Right atrium auricular region (tissue), 2 donors: ENCODE data around the gene ASIC2. TPM values are rescaled to one million over a fixed set of nuclear protein-coding genes. Genes with fewer than 3 reads are reported as not detected.
A peak's percentile ranks its signal among the peaks of the same experiment; 100 is the strongest.

Source experiments
- DNase-seq: peaks from one replicate; pipeline ENCODE4 v3.0.0-alpha.2; 2019; ENCODE audit warnings: low spot score
- H3K27ac ChIP-seq, 2 donors: fragments of 200-600 bp; sonication (generic); 1 replicate in 1 of 2; 2 replicates in 1 of 2; pipeline ENCODE4 v1.5.1; 2016 to 2019
- H3K27me3 ChIP-seq, 2 donors: fragments of 200-600 bp; sonication (generic); one replicate each; pipeline versions ENCODE4 v1.5.1 to v1.6.0; 2017 to 2019
- H3K36me3 ChIP-seq: fragments of 200-600 bp; sonication (generic); one replicate; pipeline ENCODE4 v1.5.1; 2016
- H3K4me1 ChIP-seq, 2 donors: fragments of 200-600 bp; sonication (generic); one replicate each; pipeline versions ENCODE4 v1.5.1 to v1.6.0; 2017 to 2019
- H3K4me3 ChIP-seq, 2 donors: fragments of 200-600 bp; sonication (generic); 1 replicate in 1 of 2; 2 replicates in 1 of 2; pipeline ENCODE4 v1.5.1; 2017 to 2019; ENCODE audit warnings: mild to moderate bottlenecking in 1 of 2, moderate library complexity in 1 of 2
- H3K9me3 ChIP-seq, 2 donors: fragments of 200-600 bp; sonication (generic); one replicate each; pipeline ENCODE4 v1.5.1; 2019
- CTCF ChIP-seq, 2 donors: fragments of 200-600 bp; sonication (generic); IDR thresholded peaks; one replicate each; pipeline ENCODE4 v1.5.1; 2019; ENCODE audit warnings: antibody characterized with exemption in 2 of 2
- total RNA-seq, 2 donors: library from RNA; depleted of rRNA; stranded (reverse); fragments of >200 nt; gene quantifications; one replicate each; pipeline ENCODE4 v1.1.0, GENCODE V29; 2016

Gene ASIC2
- total RNA-seq, 2 donors from 2014 or later: 0.75 TPM; not detected in 1

DNA sequence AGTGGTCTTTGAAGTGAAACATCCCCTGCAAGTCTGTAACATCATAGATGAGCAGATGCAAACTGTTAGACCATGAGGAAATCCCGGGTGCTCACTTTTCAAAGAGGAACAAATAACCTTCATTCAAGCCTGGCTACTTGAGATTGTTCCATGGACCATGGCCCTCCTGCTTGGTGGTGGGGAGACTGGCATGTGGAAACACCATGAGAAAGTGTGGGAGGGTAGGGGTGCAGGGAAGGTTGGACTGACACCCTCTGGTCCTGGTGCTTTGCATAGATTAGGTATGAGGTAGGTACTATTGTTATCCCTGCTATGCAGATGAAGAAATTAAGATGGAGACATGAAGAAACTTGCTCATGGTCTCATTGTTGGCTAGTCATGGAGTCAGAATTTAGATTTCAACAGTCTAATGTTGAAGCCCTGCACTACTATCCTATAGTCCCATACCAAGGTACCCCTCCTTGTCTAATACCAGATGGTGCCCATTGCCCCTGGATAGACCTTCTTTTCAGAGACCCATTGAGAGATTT, 242.4 kb downstream of the ASIC2 start:
- H3K27ac ChIP-seq: no peak overlapping the region
- TF ChIP-seq CTCF (IDR thresholded peaks at IDR 0.05): no peak
- H3K9me3 ChIP-seq: no peaks in the 10 kb centered on the region
- no peaks in the 10 kb centered on the region for H3K4me1 ChIP-seq
- no peaks in the 10 kb centered on the region for H3K27me3 ChIP-seq
- no peaks in the 10 kb centered on the region for H3K36me3 ChIP-seq
- no peak overlapping the region for H3K4me3 ChIP-seq
- DNase-seq: no peak

GRCh38 chr17:33049781-33050414, 243.2 kb downstream of the ASIC2 start:
- Histone ChIP-seq H3K27me3 (no peaks in the 10 kb centered on the region), H3K4me3 (no peak overlapping the region), H3K4me1 (no peaks in the 10 kb centered on the region), H3K27ac (no peak overlapping the region), H3K9me3 (no peaks in the 10 kb centered on the region), H3K36me3 (no peaks in the 10 kb centered on the region)
- peak; percentile 58 for DNase-seq
- TF ChIP-seq CTCF (IDR thresholded peaks at IDR 0.05): peak; percentile 59 to 69

DNA sequence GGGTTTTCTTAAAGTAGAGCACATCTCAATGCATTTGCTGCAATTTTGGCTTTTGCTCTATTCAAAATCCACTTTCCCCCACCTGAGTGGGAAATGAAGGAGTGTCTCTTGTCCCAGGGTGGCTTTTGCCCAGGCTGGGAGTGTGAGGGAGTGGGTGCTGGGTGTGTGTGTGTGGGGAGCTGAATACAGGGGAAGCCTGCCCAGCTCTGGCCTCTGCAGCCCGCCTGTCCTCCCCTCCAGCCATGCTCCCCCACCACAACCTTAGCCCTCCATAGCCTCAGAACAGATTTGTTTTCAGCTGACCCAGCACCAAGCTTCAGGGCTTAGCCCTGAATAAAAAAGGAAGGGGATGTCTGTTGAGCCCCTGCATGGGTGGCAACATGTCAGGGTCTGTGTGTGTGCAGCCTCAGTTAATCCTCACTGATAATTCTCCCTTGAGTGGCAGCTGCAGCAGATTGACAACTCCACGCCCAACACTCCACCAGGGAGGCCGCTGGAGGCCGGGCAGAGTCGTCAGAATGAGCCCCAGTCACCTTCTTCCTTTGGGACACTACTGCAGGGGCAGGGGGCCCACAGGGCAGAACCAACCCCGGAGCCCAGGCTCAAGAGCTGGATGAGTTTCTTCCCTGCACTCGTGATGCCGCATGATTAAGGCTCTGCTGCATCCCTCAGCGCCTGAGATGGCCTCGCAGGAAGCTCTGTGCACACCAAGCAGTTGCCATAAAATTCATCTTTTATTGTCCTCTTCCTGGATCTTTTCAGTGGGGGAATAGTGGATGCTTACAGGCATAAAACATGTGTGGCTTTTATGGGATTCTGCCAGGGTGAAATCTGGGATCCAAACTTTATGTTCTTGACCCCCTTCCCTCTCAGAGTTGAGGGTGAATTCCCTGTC, 246.5 kb downstream of the ASIC2 start:
- TF ChIP-seq CTCF (IDR thresholded peaks at IDR 0.05): no peak
- DNase-seq: peak; percentile 30
- no peak overlapping the region for H3K4me3 ChIP-seq

DNA sequence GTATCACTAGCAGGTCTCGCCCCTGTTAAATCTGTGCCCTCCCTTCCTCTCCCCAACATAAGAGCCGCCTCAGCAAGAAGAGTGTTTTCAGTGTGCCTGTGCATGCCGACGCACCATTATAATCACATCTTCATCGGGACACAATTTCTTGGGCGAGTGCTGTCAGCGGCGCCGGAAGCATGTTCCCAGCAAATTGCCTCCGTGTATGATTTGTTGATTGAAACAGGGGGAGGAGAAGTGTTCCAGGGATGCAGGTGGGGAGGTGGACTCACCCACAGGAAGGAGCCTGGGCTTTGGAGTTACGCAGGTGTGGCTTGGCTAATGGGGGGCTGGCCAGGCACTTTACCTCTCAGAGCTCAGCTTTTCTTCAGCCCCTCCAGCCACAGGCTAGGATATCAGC, 247.9 kb downstream of the ASIC2 start:
- Histone ChIP-seq H3K27me3 (no peaks in the 10 kb centered on the region), H3K36me3 (no peaks in the 10 kb centered on the region), H3K27ac (no peak overlapping the region), H3K4me3 (no peak overlapping the region), H3K9me3 (no peaks in the 10 kb centered on the region), H3K4me1 (peaks cover 0 to 7% of the 10 kb centered on the region in 2 donors)
- TF ChIP-seq CTCF (IDR thresholded peaks at IDR 0.05): no peak
- DNase-seq: no peak

More for the DNA sequence above, 246.5 kb downstream of the ASIC2 start:
- Histone ChIP-seq H3K4me1 (no peaks in the 10 kb centered on the region), H3K27me3 (no peaks in the 10 kb centered on the region), H3K27ac (no peak overlapping the region), H3K9me3 (no peaks in the 10 kb centered on the region), H3K36me3 (no peaks in the 10 kb centered on the region)

- Histone ChIP-seq H3K4me1 (peaks cover 0 to 11% of the 10 kb centered on the region in 2 donors), H3K27ac (no peak overlapping the region), H3K27me3 (no peaks in the 10 kb centered on the region), H3K9me3 (no peaks in the 10 kb centered on the region), H3K4me3 (no peak overlapping the region), H3K36me3 (no peaks in the 10 kb centered on the region)
- TF ChIP-seq CTCF (IDR thresholded peaks at IDR 0.05): no peak
- DNase-seq: no peak
Observed at GRCh38 chr17:33044771-33045170, 248.3 kb downstream of the ASIC2 start.
